Fibroblast of the aortic adventitia (primary cell): ENCODE results near the gene ZFPL1. TPM values are rescaled to one million over a fixed set of nuclear protein-coding genes. Genes with fewer than 3 reads are reported as not detected.

Source experiments
- DNase-seq: peaks from one replicate; pipeline ENCODE4 v3.0.0-alpha.2; 2010; ENCODE audit warnings: low read depth
- H3K4me3 ChIP-seq: 2 replicates; pipeline ENCODE4 v1.5.1; 2011; ENCODE audit warnings: low read depth, mild to moderate bottlenecking, control low read depth, low read length, moderate library complexity
- CTCF ChIP-seq: IDR thresholded peaks from 2 replicates; pipeline ENCODE4 v1.5.1; 2011; ENCODE audit warnings: mild to moderate bottlenecking, low read length, control low read depth, inconsistent platforms; ENCODE audit not compliant: insufficient read depth
- total RNA-seq: library from RNA; depleted of rRNA; stranded (reverse); fragments of >200 nt; gene quantifications from 2 replicates; pipeline ENCODE4 v1.2.3, GENCODE V29; 2012; ENCODE audit warnings: low replicate concordance

The ZFPL1 gene
- total RNA-seq, 1 donor: 42.5 TPM

GRCh38 chr11:65124480-65125196 lies 40.6 kb downstream of the ZFPL1 start:
- DNase-seq: no peak
- no peak for TF ChIP-seq CTCF
- H3K4me3 ChIP-seq: no peak overlapping the region

GRCh38 chr11:65125197-65126056 lies 41.4 kb downstream of the ZFPL1 start:
- DNase-seq: no peak
- H3K4me3 ChIP-seq: no peak overlapping the region
- no peak for TF ChIP-seq CTCF

GRCh38 chr11:65126624-65127274 lies 42.7 kb downstream of the ZFPL1 start:
- no peak for TF ChIP-seq CTCF
- no peak overlapping the region for H3K4me3 ChIP-seq
- DNase-seq: no peak

- DNase-seq: no peak
- TF ChIP-seq CTCF: no peak
- H3K4me3 ChIP-seq: no peak overlapping the region
Observed at GRCh38 chr11:65127473-65128181, 43.6 kb downstream of the ZFPL1 start.

- no peak overlapping the region for H3K4me3 ChIP-seq
- DNase-seq: no peak
- no peak for TF ChIP-seq CTCF
Observed at GRCh38 chr11:65128182-65129145, 44.4 kb downstream of the ZFPL1 start.
